Lung (tissue), 12 donors: ENCODE measurements around the gene HOXC5. TPM values are rescaled to one million over a fixed set of nuclear protein-coding genes. Genes with fewer than 3 reads are reported as not detected.

Source experiments
- ATAC-seq: fragments of 200-7000 bp; cut with Tn5 transposase; one replicate; pipeline ENCODE4 v1.9.1; 2020; ENCODE audit warnings: moderate number of reproducible peaks; ENCODE audit not compliant: insufficient read depth, low FRiP score
- DNase-seq, 3 donors: peaks; one replicate each; pipeline ENCODE4 v3.0.0-alpha.2; 2013 to 2017
- H3K27ac ChIP-seq, 2 donors: one replicate each; pipeline ENCODE4 v1.5.1; 2013; ENCODE audit warnings: mild to moderate bottlenecking in 2 of 2, moderate library complexity in 2 of 2, control low read depth in 1 of 2, inconsistent platforms in 1 of 2, low read depth in 1 of 2, low read length in 1 of 2
- H3K27me3 ChIP-seq, 3 donors: one replicate each; pipeline ENCODE4 v1.5.1; 2013; ENCODE audit warnings: low read length in 2 of 3; ENCODE audit not compliant: control insufficient read depth in 3 of 3, insufficient read depth in 3 of 3
- H3K36me3 ChIP-seq, 4 donors: one replicate each; pipeline ENCODE4 v1.5.1; 2013; ENCODE audit warnings: low read length in 4 of 4, mild to moderate bottlenecking in 1 of 4, moderate library complexity in 1 of 4; ENCODE audit not compliant: control insufficient read depth in 4 of 4, insufficient read depth in 4 of 4
- H3K4me1 ChIP-seq, 5 donors: one replicate each; pipeline ENCODE4 v1.5.1; 2013; ENCODE audit warnings: low read length in 5 of 5, mild to moderate bottlenecking in 2 of 5, moderate library complexity in 1 of 5; ENCODE audit not compliant: control insufficient read depth in 5 of 5, insufficient read depth in 5 of 5
- H3K4me3 ChIP-seq: one replicate; pipeline ENCODE4 v1.5.1; 2013; ENCODE audit warnings: mild to moderate bottlenecking, control low read depth, moderate library complexity
- H3K9ac ChIP-seq, 2 donors: one replicate each; pipeline ENCODE4 v1.5.1; 2013; ENCODE audit warnings: low read length in 2 of 2, control low read depth in 1 of 2; ENCODE audit not compliant: insufficient read depth in 1 of 2
- H3K9me3 ChIP-seq, 4 donors: one replicate each; pipeline ENCODE4 v1.5.1; 2013; ENCODE audit warnings: low read length in 3 of 4, mild to moderate bottlenecking in 1 of 4, moderate library complexity in 1 of 4; ENCODE audit not compliant: control insufficient read depth in 4 of 4, insufficient read depth in 3 of 4
- CTCF ChIP-seq: IDR thresholded peaks from 2 replicates; pipeline ENCODE4 v1.5.1; 2012; ENCODE audit warnings: mild to moderate bottlenecking; ENCODE audit errors: control extremely low read depth, extremely low read depth
- WGBS, 2 donors: extraction: QIAGEN DNeasy Blood & Tissue Kit; methylation state at CpG; one replicate each; pipeline ENCODE4 v1.1.7; 2013; 5-methylcytosine and 5-hydroxymethylcytosine counted together
- polyA plus RNA-seq, 2 donors: library from polyadenylated mRNA; stranded (reverse); fragments of 200-250 nt; gene quantifications; one replicate each; pipeline ENCODE4 v1.2.1, GENCODE V29; 2013
- total RNA-seq, 2 donors: library from RNA; depleted of rRNA in 1 of 2; stranded (reverse); fragments of >200 nt in 1 of 2; gene quantifications; one replicate each; pipeline ENCODE4 v1.2.1, GENCODE V29; 2014 to 2021
- donor health status: control.
- donor health status: control.
- donor health status: Bipolar disorder and iron deficiency.
- donor health status: healthy.
- donor health status: DM: yes; HTN: yes; CAD: no.

The HOXC5 gene
- total and polyA plus RNA-seq, 4 donors, result 0.08 to 0.26 (median 0.17) TPM

- H3K4me3 ChIP-seq, result no peak overlapping the region
- WGBS, 2 donors, result 25 to 41% methylated on average over 10 of the region's 10 CpGs
Measured at GRCh38 chr12:54019924-54020590, 12.8 kb upstream of the HOXC5 start.

GRCh38 chr12:54020591-54021405 is 12.1 kb upstream of the HOXC5 start:
- no peak overlapping the region for H3K9ac ChIP-seq
- WGBS, 2 donors, result 43 to 56% methylated on average over 23 of the region's 23 CpGs
- H3K27me3 ChIP-seq, result peaks cover 13 to 89% (median 64%) of the 10 kb centered on the region in 3 donors
- no peak for TF ChIP-seq CTCF
- H3K4me3 ChIP-seq, result no peak overlapping the region
- peaks cover 0 to 25% (median 6%) of the 10 kb centered on the region in 5 donors for H3K4me1 ChIP-seq
- H3K9me3 ChIP-seq, result peaks cover 0 to 1% (median 0%) of the 10 kb centered on the region in 4 donors
- H3K36me3 ChIP-seq, result no peaks in the 10 kb centered on the region
- DNase-seq (no peak), ATAC-seq (no peak)
- no peak overlapping the region for H3K27ac ChIP-seq

More at GRCh38 chr12:54019924-54020590, 12.8 kb upstream of the HOXC5 start:
- Histone ChIP-seq H3K27me3 (peaks cover 17 to 89% (median 64%) of the 10 kb centered on the region in 3 donors), H3K9me3 (peaks cover 0 to 3% (median 0%) of the 10 kb centered on the region in 4 donors), H3K27ac (no peak overlapping the region), H3K9ac (no peak overlapping the region), H3K4me1 (peaks cover 0 to 17% (median 6%) of the 10 kb centered on the region in 5 donors), H3K36me3 (no peaks in the 10 kb centered on the region)
- ATAC-seq (no peak), DNase-seq (no peak)
- no peak for TF ChIP-seq CTCF

- DNase-seq, result no peak
- Histone ChIP-seq H3K9ac (no peak overlapping the region), H3K4me1 (peaks cover 0 to 28% (median 10%) of the 10 kb centered on the region in 5 donors), H3K27me3 (peaks cover 12 to 90% (median 64%) of the 10 kb centered on the region in 3 donors), H3K36me3 (no peaks in the 10 kb centered on the region), H3K9me3 (no peaks in the 10 kb centered on the region), H3K27ac (no peak overlapping the region), H3K4me3 (no peak overlapping the region)
- no peak for TF ChIP-seq CTCF
- WGBS, 2 donors, result 26 to 40% methylated on average over 16 of the region's 16 CpGs
- no peak for ATAC-seq
Measured at GRCh38 chr12:54021432-54022013, 11.3 kb upstream of the HOXC5 start.
